Astrocyte of the spinal cord (primary cell): Measurements from ENCODE around the gene PEPD.

Source experiments
- DNase-seq: peaks from one replicate; pipeline ENCODE4 v3.0.0; 2011; ENCODE audit warnings: low read depth, low spot score
- H3K4me3 ChIP-seq: 2 replicates; pipeline ENCODE4 v1.5.1; 2011; ENCODE audit warnings: low read depth, mild to moderate bottlenecking, low read length, moderate library complexity
- in situ Hi-C: cut with HindIII; loops from 2 replicates; pipeline ENCODE4 v1.10.0; 2017; ENCODE audit warnings: low sequenced_read_pairs
- TF ChIP-seq, protein P1 (sequence below): IDR thresholded peaks from 2 replicates; pipeline ENCODE4 v1.5.1; 2012; ENCODE audit warnings: low read depth, mild to moderate bottlenecking, low read length, inconsistent platforms

PEPD gene

DNA sequence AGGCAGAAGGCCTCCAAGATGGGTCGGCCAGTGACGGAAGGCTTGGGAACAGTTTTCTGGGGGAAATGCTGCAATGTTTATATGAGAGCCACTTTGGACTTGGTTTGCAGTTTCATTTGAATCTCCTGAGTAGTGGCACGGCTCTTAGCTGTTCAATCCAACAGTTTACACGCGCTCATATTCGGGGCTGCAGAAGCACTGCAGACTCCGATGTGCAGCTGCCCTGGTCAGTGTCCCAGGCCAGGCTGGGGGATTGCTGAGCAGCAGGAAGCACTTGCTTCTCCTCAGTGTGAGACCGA is 116.4 kb downstream of the PEPD start:
- H3K4me3 ChIP-seq = no peak overlapping the region
- TF ChIP-seq, protein P1, sequence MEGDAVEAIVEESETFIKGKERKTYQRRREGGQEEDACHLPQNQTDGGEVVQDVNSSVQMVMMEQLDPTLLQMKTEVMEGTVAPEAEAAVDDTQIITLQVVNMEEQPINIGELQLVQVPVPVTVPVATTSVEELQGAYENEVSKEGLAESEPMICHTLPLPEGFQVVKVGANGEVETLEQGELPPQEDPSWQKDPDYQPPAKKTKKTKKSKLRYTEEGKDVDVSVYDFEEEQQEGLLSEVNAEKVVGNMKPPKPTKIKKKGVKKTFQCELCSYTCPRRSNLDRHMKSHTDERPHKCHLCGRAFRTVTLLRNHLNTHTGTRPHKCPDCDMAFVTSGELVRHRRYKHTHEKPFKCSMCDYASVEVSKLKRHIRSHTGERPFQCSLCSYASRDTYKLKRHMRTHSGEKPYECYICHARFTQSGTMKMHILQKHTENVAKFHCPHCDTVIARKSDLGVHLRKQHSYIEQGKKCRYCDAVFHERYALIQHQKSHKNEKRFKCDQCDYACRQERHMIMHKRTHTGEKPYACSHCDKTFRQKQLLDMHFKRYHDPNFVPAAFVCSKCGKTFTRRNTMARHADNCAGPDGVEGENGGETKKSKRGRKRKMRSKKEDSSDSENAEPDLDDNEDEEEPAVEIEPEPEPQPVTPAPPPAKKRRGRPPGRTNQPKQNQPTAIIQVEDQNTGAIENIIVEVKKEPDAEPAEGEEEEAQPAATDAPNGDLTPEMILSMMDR = no peak
- in situ Hi-C loops = no loop called here
- DNase-seq = no peak

DNA sequence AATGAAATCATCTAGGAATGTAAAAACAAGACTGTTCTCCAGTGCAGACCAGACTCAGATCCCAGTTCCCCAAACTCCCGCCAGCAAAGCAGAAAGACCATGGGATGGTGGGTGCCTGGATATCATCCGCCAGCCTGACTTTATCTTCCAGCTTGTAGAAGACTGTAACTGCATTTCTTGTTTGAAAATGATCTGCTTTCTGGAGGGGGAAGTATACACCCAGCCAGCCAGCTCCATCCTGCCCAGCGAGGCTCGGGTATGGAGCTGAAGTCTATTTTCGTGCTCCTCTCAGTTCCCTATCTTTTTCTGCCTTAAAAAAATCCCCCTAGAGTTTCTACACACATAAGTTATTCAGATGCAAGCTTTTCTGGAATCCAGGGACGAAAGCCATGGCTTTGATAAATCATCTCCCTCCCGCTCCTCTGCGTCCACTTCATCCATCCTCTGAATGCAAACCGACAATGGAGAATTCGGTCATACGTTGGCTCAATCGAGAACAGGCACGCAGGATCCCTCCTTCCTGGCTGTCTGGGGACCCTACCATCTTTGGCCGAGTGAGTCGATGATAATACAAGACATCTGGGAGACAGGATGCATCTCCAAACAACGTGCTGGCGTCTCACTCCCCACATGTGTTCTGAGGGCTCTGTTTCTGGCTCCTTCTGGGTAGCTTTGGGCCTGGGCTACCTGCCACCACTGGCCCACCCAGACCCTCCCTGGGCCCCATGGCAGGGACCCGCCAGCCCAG is 116.9 kb downstream of the PEPD start:
- TF ChIP-seq, protein P1 = no peak
- H3K4me3 ChIP-seq = no peak overlapping the region
- in situ Hi-C loops = no loop called here
- DNase-seq = no peak

DNA sequence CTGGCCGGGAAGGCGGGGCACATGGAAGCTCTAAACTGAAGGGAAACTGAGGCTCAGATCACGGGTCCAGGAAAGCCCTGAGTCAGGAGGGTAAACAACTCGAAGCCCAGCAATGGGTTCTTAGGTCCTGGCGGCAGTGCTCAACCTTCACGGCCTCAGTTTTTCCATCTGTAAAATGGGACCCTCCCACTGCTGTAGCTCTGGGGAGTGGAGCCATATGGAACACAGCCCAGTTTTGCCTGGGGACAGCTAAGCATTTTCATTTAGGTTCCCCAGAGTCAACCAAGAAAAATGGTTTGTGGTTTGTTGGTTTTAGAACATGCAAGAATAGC is 117.7 kb downstream of the PEPD start:
- H3K4me3 ChIP-seq = no peak overlapping the region
- in situ Hi-C loops = no loop called here
- TF ChIP-seq, protein P1 = no peak
- no peak for DNase-seq

DNA sequence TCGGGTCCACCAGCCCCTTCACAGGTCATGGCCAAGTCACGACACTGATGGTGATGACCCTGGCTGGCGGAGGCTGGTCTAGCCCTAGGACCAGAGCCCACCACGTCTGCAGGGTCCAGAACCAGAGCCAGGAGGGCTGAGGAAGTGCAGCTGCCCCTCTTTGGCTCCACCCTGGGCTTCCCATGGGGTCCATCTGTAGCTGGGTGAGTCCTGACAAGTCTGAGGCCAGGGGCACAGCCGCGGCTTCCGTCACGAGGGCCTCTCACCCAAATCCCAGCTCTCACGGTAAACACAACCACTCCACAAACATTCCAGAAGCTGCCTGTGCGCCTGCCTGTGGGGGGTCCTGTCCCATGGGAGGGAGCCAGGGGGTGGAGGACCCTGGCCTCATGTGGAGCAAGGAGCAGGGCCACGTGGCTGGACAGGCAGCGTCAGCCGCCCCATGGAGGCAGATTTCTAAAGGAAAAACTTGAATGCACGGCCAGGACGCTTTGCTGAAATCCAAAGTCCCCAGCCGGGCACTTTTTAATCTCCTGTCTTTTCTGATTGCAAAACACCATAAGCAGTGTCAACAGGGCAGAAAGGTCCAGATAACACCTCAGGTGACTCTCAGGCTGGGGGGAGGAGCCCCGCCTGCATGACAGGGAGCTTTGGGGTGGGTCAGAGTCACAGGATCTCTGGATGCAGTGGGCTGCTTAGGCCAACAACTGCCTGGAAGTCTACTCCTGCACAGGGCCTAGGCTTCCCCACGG is 118.2 kb downstream of the PEPD start:
- in situ Hi-C loops = no loop called here
- H3K4me3 ChIP-seq = no peak overlapping the region
- TF ChIP-seq, protein P1 = no peak
- DNase-seq = no peak

DNA sequence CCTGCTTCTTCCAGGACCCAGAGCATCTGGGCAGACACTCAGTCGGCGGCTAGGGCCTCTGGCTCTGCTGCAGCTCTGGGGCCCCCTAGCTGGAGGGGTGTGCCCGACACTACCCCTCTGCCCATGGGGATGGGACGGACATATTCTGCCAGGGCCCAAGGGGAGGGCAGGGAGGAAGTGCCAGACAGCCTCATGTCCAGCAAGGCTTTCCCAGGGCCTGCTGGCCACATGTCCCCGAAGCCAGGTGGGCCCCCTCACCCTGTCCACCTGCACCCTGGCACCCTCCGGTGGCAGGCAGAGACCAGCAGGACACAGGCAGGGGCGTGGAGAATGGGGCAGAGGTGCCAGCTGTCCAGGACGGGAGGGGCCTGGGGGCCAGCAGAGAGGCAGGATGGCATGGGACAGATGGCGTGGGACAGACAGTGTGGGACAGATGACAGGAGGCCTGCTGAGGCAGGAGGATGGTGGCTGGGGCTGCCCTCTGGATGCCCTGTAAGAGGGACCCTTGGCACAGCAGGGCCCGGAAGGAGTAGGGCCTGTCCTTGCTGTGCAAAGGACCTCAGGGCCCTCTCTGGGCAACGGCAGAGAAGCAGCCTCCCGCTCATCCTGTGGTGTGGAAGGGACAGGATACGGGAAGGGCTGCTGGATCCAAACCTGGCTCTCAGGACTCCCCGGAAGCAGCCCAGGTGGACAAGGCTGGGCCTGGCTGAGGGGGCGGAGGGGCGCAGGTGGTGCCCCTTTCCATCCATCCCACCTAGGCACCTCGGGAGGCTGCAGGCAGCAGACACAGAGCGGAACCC is 119.0 kb downstream of the PEPD start:
- no peak overlapping the region for H3K4me3 ChIP-seq
- DNase-seq = no peak
- TF ChIP-seq, protein P1 = no peak
- in situ Hi-C loops = no loop called here

DNA sequence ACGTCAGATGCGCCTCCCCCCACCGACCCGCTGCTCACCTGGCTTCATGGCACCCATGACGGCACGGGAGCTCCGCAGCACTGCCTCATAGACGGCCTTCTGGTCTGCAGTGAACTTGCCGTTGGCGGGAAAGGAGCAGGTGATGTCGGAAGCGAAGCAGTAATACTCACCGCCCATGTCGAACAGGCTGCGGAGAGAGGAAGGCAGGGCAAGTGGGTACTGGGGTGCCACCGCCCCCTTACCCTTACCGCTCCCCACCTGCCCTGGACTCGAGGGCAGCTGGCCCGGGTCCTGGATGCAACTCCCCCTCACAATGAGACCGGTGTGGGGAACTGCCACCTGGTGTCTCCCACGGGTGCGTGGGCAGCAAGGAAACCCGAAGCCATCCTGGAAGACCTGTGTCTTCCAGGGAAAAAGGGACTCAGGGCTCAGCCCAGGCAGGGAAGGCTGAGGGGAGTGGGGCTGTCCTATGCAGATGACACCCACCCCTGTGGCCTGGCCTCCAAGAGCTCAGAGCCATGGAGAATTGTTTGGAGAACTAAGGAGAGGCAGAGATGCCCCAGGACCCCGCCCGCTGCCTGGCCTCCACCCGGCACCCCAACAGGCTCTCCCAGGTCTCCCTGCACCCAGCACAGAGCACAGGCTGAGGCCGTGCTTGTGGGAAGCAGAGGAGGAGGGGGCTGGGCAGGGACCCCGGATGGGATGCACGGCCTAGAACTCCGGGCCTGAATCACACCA is 119.7 kb downstream of the PEPD start:
- TF ChIP-seq, protein P1 = no peak
- in situ Hi-C loops = no loop called here

More for the DNA sequence above, 119.7 kb downstream of the PEPD start:
- no peak overlapping the region for H3K4me3 ChIP-seq
- no peak for DNase-seq
